Muscle layer of colon (tissue), 2 donors: Measurements from ENCODE around the gene HLA-E.
"Not testable (repeated sequence)": the region's sequence is repeated elsewhere in the genome, so short reads cannot be mapped to it uniquely, and the experiment has no call there.

Experiments used
- H3K27ac ChIP-seq: one replicate; pipeline ENCODE4 v1.7.0; 2013; ENCODE audit warnings: low read depth, mild to moderate bottlenecking, low read length, moderate library complexity
- H3K27me3 ChIP-seq, 2 donors: one replicate each; pipeline ENCODE4 v1.7.0; 2013; ENCODE audit warnings: low read length in 2 of 2, mild to moderate bottlenecking in 2 of 2; ENCODE audit not compliant: insufficient read depth in 2 of 2, control insufficient read depth in 1 of 2
- H3K36me3 ChIP-seq: one replicate; pipeline ENCODE4 v1.7.0; 2013; ENCODE audit warnings: mild to moderate bottlenecking, low read length; ENCODE audit not compliant: insufficient read depth
- H3K4me1 ChIP-seq: one replicate; pipeline ENCODE4 v1.7.0; 2013; ENCODE audit warnings: mild to moderate bottlenecking, low read length; ENCODE audit not compliant: insufficient read depth
- H3K4me3 ChIP-seq, 2 donors: one replicate each; pipeline ENCODE4 v1.7.0; 2013; ENCODE audit warnings: low read length in 2 of 2, low read depth in 1 of 2, mild to moderate bottlenecking in 1 of 2, moderate library complexity in 1 of 2
- H3K9ac ChIP-seq: one replicate; pipeline ENCODE4 v1.7.0; 2013; ENCODE audit warnings: low read length
- H3K9me3 ChIP-seq: one replicate; pipeline ENCODE4 v1.7.0; 2013; ENCODE audit warnings: mild to moderate bottlenecking, low read length
- donor health status: abdominal sarcoma.
- donor health status: Adenocarcinoma of cecum.

Gene HLA-E

DNA sequence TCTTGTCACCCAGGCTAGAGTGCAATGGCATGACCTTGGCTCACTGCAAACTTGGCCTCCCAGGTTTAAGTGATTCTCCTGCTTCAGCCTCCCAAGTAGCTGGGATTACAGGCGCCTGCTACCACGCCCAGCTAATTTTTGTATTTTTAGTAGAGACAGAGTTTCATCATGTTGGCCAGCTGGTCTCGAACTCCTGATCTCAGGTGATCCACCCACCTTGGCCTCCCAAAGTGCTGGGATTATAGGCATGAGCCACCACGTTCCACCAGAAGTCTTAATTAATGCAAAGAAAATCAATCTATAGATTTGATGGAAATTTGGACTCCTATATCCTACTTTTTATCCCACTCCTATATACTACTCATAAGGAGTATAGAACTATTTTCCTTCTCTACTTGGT lies 5.8 kb downstream of the HLA-E start:
- not testable (repeated sequence) for H3K9ac ChIP-seq, H3K27ac ChIP-seq, H3K27me3 ChIP-seq, H3K4me3 ChIP-seq, H3K9me3 ChIP-seq
- Histone ChIP-seq H3K4me1 (peaks cover 15% of the 10 kb centered on the region), H3K36me3 (peaks cover 38% of the 10 kb centered on the region)

DNA sequence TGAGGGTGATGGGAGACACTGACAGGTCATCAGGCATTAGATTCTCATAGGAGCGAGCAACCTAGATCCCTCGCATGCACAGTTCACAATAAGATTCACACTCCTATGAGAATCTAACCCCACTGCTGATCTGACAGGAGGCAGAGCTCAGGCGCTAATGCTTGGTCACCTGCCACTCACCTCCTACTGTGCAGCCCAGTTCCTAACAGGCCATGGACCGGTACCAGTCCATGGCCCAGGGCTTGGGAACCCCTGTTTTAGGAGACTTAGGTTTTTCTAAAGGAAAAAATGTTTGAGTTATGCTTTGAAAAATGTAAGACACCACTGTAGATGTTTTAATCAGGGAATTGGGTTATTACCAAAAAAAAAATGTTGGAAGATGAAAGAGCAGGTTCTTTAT lies 6.7 kb downstream of the HLA-E start:
- Histone ChIP-seq H3K36me3 (peaks cover 30% of the 10 kb centered on the region), H3K9me3 (no peaks in the 10 kb centered on the region), H3K9ac (no peak overlapping the region), H3K4me3 (no peak overlapping the region), H3K27me3 (no peaks in the 10 kb centered on the region), H3K27ac (no peak overlapping the region), H3K4me1 (peaks cover 5% of the 10 kb centered on the region)

DNA sequence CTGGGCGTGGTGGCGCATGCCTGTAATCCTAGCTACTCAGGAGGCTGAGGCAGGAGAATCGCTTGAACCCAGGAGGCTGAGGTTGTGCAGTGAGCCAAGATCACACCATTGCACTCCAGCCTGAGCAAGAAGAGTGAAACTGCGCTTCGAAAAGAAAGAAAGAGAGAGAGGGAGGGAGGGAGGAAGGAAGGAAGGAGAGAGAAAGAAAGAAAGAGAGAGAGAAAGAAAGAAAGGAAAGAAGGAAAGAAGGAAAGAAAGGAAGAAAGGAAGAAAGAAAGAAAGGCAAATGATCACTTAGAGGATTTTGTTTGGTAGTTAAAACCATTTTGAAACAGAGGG lies 7.9 kb downstream of the HLA-E start:
- not testable (repeated sequence) for H3K27ac ChIP-seq, H3K27me3 ChIP-seq, H3K4me3 ChIP-seq, H3K9ac ChIP-seq, H3K4me1 ChIP-seq, H3K9me3 ChIP-seq
- H3K36me3 ChIP-seq: peaks cover 19% of the 10 kb centered on the region

DNA sequence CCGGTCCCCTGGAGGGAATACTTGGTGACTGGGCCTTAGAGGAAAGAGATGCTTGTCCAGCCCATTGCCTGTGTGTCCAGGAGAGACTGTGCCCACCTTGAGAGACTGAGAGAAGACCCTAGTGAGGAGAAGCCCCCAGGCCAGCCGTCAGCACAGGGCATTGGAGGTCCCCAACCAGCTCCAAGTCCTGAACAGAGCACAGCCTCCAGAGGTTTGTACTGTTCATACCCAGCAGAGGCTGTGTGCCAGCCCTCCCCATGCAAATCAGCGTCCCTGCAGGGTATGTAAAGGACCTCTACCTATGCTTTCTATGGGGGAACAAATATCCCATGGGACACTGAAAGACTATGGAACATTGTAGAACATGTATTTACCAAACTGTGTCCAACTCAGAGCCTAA lies 8.4 kb downstream of the HLA-E start:
- no peak overlapping the region for H3K4me3 ChIP-seq
- H3K27ac ChIP-seq: no peak overlapping the region
- H3K27me3 ChIP-seq: no peaks in the 10 kb centered on the region
- H3K36me3 ChIP-seq: peaks cover 14% of the 10 kb centered on the region
- H3K4me1 ChIP-seq: no peaks in the 10 kb centered on the region
- H3K9ac ChIP-seq: no peak overlapping the region
- no peaks in the 10 kb centered on the region for H3K9me3 ChIP-seq

DNA sequence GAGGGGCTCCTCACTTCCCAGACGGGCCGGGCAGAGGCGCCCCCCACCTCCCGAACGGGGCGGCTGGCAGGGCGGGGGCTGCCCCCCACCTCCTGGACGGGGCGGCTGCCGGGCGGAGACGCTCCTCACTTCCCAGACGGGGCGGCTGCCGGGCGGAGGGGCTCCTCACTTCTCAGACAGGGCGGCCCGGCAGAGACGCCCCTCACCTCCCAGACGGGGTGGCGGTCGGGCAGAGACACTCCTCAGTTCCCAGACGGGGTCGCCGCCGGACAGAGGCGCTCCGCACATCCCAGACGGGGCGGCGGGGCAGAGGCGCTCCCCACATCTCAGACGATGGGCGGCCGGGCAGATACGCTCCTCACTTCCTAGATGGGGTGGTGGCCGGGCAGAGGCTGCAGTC lies 9.4 kb downstream of the HLA-E start:
- H3K9ac ChIP-seq, H3K9me3 ChIP-seq, H3K4me1 ChIP-seq, H3K4me3 ChIP-seq, H3K36me3 ChIP-seq, H3K27ac ChIP-seq, H3K27me3 ChIP-seq: not testable (repeated sequence)

DNA sequence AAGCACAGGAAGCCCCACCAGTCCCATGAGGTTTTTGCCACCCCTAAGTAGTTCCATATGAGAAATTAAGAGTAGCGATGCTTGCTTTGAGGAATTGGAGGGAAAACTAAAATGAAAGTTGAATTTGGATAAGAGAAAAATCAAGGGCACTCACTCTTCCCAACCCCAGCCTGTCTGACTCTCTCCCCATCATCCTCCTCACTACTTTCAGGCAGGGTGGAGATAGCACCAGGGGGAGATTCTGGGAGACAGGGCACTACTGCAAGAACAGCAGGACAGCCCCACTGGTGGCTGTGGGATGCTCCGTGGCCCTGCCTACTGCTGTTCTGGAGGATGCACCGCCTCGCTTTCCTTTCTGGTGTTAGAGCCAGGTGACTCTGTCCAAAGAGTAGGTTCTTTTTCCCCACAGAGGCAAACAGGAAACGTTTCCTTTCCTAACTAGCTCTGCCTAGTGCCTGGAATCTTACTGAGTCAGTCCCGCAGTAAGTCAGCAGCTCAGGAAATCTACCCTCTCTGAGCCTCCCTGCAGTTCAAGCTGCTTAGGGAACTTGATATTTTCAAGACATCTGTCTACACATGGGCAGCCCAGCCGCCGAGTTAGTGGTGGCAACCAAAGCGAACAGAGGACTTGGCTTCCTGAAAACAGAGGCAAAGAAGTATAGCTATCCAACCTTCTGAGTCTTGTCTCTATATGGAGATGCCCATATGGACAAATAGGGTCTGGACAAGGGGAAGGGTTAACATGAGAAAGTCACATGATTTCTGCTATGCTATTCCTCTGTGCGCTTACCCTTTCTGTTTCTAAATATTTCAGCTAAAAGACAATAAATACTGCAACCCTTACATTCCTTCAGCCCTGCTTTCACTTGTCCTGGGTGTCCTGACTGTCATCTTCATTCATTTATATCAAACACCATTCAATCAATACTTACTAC lies 11.4 kb downstream of the HLA-E start:
- no peaks in the 10 kb centered on the region for H3K36me3 ChIP-seq
- H3K27me3 ChIP-seq: no peaks in the 10 kb centered on the region
- H3K4me3 ChIP-seq: no peak overlapping the region
- no peaks in the 10 kb centered on the region for H3K4me1 ChIP-seq
- no peak overlapping the region for H3K9ac ChIP-seq
- H3K27ac ChIP-seq: no peak overlapping the region
- no peaks in the 10 kb centered on the region for H3K9me3 ChIP-seq

DNA sequence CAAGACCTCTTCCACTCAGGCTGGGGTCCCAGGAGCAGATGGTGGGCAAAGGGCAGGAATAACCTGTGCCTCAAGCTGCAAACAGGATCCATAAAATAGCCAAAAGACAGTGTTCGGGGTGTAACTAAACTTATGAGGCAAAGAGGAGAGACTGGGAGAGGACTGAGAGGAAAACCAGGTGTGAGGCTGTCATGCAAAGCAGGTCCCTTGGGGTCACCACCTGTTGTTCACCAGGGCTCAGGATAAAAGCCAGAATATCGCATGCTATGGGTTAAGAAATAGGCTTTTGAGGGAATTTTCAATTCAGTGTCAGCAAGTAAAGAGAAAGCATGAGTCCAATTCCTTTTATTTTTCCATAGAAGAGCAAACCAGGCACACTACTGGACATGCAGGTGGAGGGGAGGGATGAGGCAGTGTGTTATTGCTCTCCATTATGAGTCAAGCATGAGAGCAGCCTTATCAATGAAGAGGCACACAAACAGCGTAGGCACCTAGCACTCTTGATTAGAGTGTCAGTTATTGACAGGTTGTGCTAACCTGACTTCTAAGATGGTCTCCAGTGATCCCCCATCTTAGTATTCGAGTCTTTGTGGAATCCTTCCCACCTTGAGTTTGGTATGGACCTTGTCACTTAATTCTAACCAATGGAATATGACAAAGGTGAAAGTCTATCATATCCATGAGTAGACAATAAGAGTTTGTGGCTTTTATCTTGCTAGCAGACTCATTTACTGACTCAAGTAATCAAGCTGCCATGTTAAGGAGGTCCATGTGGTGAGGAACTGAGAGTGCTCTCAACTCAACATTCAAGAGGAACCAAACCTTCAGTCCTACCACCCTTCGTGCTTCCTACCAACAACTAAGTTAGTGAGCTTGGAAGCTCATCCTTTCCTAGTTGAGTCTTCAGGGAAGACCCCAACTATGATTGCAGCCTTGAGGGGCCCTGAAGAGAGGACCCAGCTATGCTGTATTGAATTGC lies 18.8 kb downstream of the HLA-E start:
- no peaks in the 10 kb centered on the region for H3K4me1 ChIP-seq
- no peak overlapping the region for H3K4me3 ChIP-seq
- H3K36me3 ChIP-seq: no peaks in the 10 kb centered on the region
- H3K9me3 ChIP-seq: no peaks in the 10 kb centered on the region
- H3K27ac ChIP-seq: no peak overlapping the region
- H3K9ac ChIP-seq: no peak overlapping the region
- H3K27me3 ChIP-seq: no peaks in the 10 kb centered on the region

DNA sequence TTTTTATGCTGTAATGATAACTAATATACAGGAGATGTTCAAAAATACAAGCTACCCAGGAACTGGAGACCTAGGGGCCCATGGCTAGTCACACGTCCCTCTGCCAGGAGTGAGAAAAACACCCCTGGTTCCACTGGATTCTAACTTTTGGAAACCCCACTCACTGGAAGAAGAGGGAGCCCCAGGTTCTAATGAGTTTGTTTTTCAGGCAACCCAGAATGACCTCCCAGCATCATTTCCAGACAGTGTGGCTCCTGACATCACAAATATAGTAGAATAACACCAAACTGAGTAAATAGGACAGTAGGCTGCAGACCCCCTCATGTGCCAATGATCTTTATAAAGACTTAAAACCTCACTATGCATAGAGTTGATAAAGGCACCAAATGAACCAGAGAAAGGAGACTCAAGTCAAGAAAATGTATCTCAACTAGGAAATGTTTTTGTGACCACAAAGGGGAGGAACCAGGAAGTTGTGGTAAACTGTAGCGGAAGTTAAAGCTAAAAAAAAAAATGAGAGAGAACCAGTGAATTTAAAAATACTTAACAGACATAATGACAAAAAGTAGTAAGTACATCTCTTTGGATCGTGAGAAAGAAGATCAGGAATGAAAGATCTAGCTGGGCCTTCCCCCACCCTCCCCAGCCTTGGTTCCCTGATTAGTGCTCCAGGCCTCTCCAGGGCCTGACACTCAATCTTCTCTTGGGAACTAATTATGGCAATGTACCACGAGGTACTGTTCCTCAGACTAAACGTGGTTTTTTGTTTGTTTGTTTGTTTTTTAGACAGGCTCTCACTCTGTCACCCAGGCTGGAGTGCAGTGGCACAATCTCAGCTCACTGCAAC lies 19.8 kb downstream of the HLA-E start:
- Histone ChIP-seq H3K27me3 (no peaks in the 10 kb centered on the region), H3K9ac (no peak overlapping the region), H3K4me1 (no peaks in the 10 kb centered on the region), H3K4me3 (no peak overlapping the region), H3K9me3 (no peaks in the 10 kb centered on the region), H3K27ac (no peak overlapping the region), H3K36me3 (no peaks in the 10 kb centered on the region)

DNA sequence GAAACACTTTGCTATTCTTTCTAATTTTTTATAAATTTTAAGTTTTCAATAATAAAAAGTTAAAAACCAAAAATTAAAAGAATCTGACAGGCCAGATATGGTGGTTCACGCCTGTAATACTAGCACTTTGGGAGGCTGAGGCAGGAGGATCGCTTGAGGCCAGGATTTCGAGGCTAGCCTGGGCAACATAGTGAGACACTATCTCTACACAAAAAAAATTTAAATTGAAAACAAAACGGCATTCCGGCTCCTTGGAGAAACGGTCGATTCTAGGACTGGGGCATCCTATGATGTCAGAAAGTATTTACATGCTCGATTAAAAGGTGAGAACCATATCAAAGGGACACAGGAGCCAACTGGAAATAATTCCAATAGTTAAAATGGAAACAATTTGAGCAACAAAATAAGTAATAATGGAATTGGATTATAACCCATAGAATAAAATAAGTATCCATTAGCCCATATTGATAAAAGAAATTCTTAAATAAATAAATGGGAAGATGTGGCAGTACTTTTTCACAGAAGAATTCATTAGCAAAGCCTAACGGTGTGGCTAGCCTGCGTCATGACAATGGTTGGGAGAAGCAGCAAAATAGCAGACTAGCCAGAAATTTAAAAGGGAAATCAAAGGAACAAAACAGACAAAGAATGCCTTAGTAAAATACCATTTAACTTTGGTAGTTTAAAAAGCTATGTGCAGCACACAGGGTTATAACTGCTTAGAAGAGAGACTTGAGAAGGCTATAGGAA lies 21.3 kb downstream of the HLA-E start:
- H3K27me3 ChIP-seq: no peaks in the 10 kb centered on the region
- H3K4me1 ChIP-seq: no peaks in the 10 kb centered on the region
- no peaks in the 10 kb centered on the region for H3K9me3 ChIP-seq
- no peaks in the 10 kb centered on the region for H3K36me3 ChIP-seq
- H3K4me3 ChIP-seq: no peak overlapping the region
- no peak overlapping the region for H3K9ac ChIP-seq
- H3K27ac ChIP-seq: no peak overlapping the region

DNA sequence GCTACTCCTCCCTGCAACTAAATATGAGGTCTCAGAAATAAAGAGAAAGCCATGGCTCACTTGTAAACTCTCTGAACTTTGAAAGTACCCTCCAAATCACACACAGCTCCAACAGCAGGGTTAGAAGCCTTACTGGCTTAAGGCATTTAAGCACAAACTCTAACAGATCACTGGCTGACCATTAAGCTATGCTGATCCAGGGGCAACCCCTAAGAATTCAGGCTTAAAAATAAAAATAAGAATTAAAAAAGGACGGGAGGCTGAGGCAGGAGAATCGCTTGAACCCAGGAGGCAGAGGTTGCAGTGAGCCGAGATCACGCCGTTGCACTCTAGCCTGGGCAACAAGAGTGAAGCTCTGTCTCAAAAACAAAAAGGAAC lies 21.8 kb downstream of the HLA-E start:
- Histone ChIP-seq H3K27ac (no peak overlapping the region), H3K9ac (no peak overlapping the region), H3K4me1 (no peaks in the 10 kb centered on the region), H3K27me3 (no peaks in the 10 kb centered on the region), H3K4me3 (no peak overlapping the region), H3K9me3 (no peaks in the 10 kb centered on the region), H3K36me3 (no peaks in the 10 kb centered on the region)
